ENCODE data around the gene ALDH18A1. TPM values are rescaled to one million over a fixed set of nuclear protein-coding genes. Genes with fewer than 3 reads are reported as not detected.

Gene ALDH18A1
- total RNA-seq, 1 experiment from 2014 or later, result 50.1 TPM

GRCh38 chr10:95693668-95694534, 37.4 kb upstream of the ALDH18A1 start, which contains the start of gene TCTN3:
Gene TCTN3, minus strand, starts transcription at chr10:95693927. Its CDS starts 28 bp downstream, at chr10:95693899.
- Mint-ChIP-seq H3K9me3 (ENCODE audit: low read depth, unreplicated experiment) (no peaks in the 10 kb centered on the region), H3K27ac (ENCODE audit: unreplicated experiment) (peak within 1 kb of the TSS; percentile 94), H3K27me3 (ENCODE audit: unreplicated experiment) (no peaks in the 10 kb centered on the region), H3K4me3 (ENCODE audit: low read depth, unreplicated experiment) (peak within 1 kb of the TSS; percentile 95), H3K4me1 (ENCODE audit: low read depth, unreplicated experiment) (peaks cover 10% of the 10 kb centered on the region), H3K36me3 (ENCODE audit: insufficient read depth, unreplicated experiment) (peaks cover 31% of the 10 kb centered on the region)
- BruUV-seq (replicated peaks), result no TSS peak
- peak; percentile 89 for TF ChIP-seq CTCF (IDR thresholded peaks at IDR 0.05; ENCODE audit: unreplicated experiment)
- DNase-seq, result peak; percentile 94
- CTCF ChIA-PET, result interaction anchor here (0.6 to 3.1 kb wide), 22 partner anchors 14 to 232 kb away, joined by 3 to 68 read pairs (median 4); partner anchors contain the start of genes ALDH18A1 and CC2D2B
- intact Hi-C loops (cut with micrococcal nuclease; ENCODE audit: unreplicated experiment), result loop anchor here (1.0 kb wide), 1 partner anchor 148 kb away; no protein-coding TSS in a partner anchor

DNA sequence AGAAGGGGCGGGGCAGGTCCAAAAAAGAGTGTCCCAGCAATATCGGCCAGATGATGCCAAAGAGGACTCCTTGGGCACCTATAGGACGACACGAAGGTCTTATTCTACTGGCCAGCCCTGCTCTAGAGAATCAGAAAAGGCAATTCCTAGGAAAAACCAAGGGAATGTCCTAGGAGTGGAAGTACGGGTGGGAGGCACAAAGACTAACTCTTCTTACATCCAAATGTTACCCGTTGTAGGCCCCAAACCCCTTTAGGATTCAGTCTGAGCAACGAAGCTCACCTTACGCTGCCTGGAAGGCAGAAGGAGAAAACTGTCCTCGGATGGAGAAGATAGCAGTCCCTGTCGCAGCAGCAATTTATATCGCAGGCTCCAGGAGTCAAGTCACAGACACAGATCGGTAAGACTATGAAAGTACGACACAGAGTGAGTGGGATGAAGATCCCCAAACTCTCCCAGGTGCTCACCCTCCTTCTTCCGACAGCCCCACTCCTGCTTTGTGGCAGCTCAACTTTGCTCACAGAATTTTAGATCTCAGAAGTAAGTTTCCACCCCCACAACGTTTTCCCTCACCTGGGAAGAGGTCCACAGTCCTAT, 36.7 kb upstream of the ALDH18A1 start:
- Mint-ChIP-seq H3K27ac (ENCODE audit: unreplicated experiment) (peak overlapping the region; percentile 94), H3K9me3 (ENCODE audit: low read depth, unreplicated experiment) (no peaks in the 10 kb centered on the region), H3K36me3 (ENCODE audit: insufficient read depth, unreplicated experiment) (peaks cover 31% of the 10 kb centered on the region), H3K27me3 (ENCODE audit: unreplicated experiment) (no peaks in the 10 kb centered on the region), H3K4me1 (ENCODE audit: low read depth, unreplicated experiment) (peaks cover 10% of the 10 kb centered on the region), H3K4me3 (ENCODE audit: low read depth, unreplicated experiment) (peak overlapping the region; percentile 95)
- no peak for TF ChIP-seq CTCF (IDR thresholded peaks at IDR 0.05; ENCODE audit: unreplicated experiment)
- TSS peak; percentile 41 for BruUV-seq (replicated peaks)
- DNase-seq, result no peak
- intact Hi-C loops (cut with micrococcal nuclease; ENCODE audit: unreplicated experiment), result no loop called here
- CTCF ChIA-PET, result interaction anchor here (0.6 to 3.1 kb wide), 17 partner anchors 14 to 233 kb away, joined by 3 to 68 read pairs (median 5); partner anchors contain the start of genes ALDH18A1 and CC2D2B

- no peak overlapping the region for H3K4me3 Mint-ChIP-seq (ENCODE audit: low read depth, unreplicated experiment)
- no peaks in the 10 kb centered on the region for H3K9me3 Mint-ChIP-seq (ENCODE audit: low read depth, unreplicated experiment)
- peaks cover 10% of the 10 kb centered on the region for H3K4me1 Mint-ChIP-seq (ENCODE audit: low read depth, unreplicated experiment)
- intact Hi-C loops (cut with micrococcal nuclease; ENCODE audit: unreplicated experiment), result no loop called here
- peaks cover 34% of the 10 kb centered on the region for H3K36me3 Mint-ChIP-seq (ENCODE audit: insufficient read depth, unreplicated experiment)
- H3K27me3 Mint-ChIP-seq (ENCODE audit: unreplicated experiment), result no peaks in the 10 kb centered on the region
- no TSS peak for BruUV-seq (replicated peaks)
- H3K27ac Mint-ChIP-seq (ENCODE audit: unreplicated experiment), result no peak overlapping the region
- CTCF ChIA-PET, result no interaction called here
- no peak for TF ChIP-seq CTCF (IDR thresholded peaks at IDR 0.05; ENCODE audit: unreplicated experiment)
- no peak for DNase-seq
Measured at GRCh38 chr10:95691281-95691680, 34.8 kb upstream of the ALDH18A1 start.

DNA sequence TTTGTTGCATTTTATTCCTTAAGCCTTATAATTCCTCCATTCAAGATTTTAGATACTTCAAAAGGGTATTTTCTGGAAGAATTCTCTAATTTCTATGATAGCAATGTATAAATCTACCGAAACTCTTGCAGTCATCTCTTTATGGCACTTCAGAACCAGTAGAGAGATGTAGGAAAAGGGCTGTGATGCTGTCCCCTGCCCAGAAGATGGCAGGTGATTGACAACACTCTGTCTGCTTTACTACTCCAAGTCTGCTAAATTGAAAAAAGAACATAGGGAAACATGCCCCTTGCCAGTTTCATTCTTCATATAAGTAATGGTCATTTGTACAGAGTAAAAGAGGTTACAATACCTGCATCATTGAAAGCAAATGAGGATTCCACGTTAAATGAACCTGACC, 32.1 kb upstream of the ALDH18A1 start:
- peaks cover 10% of the 10 kb centered on the region for H3K4me1 Mint-ChIP-seq (ENCODE audit: low read depth, unreplicated experiment)
- intact Hi-C loops (cut with micrococcal nuclease; ENCODE audit: unreplicated experiment), result no loop called here
- no peak for TF ChIP-seq CTCF (IDR thresholded peaks at IDR 0.05; ENCODE audit: unreplicated experiment)
- BruUV-seq (replicated peaks), result no TSS peak
- H3K4me3 Mint-ChIP-seq (ENCODE audit: low read depth, unreplicated experiment), result no peak overlapping the region
- CTCF ChIA-PET, result no interaction called here
- DNase-seq, result no peak
- no peak overlapping the region for H3K27ac Mint-ChIP-seq (ENCODE audit: unreplicated experiment)
- H3K36me3 Mint-ChIP-seq (ENCODE audit: insufficient read depth, unreplicated experiment), result peaks cover 29% of the 10 kb centered on the region
- H3K27me3 Mint-ChIP-seq (ENCODE audit: unreplicated experiment), result no peaks in the 10 kb centered on the region
- no peaks in the 10 kb centered on the region for H3K9me3 Mint-ChIP-seq (ENCODE audit: low read depth, unreplicated experiment)
